Body of pancreas (tissue), 4 donors: ENCODE measurements around the gene NUP62. TPM values are rescaled to one million over a fixed set of nuclear protein-coding genes. Genes with fewer than 3 reads are reported as not detected.
A peak's percentile ranks its signal among the peaks of the same experiment; 100 is the strongest.

Experiments used
- ATAC-seq: fragments of 150-250 bp; one replicate; pipeline ENCODE4 v1.9.1; 2016
- DNase-seq, 4 donors: peaks; one replicate each; pipeline ENCODE4 v3.0.0-alpha.2; 2019
- H3K27ac ChIP-seq, 4 donors: fragments of 200-600 bp; sonication (generic); 1 replicate in 3 of 4; 2 replicates in 1 of 4; pipeline versions ENCODE4 v1.5.1 to v1.6.1; 2016 to 2019; ENCODE audit warnings: mild to moderate bottlenecking in 1 of 4, mixed read lengths in 1 of 4, moderate library complexity in 1 of 4
- H3K27me3 ChIP-seq, 2 donors: fragments of 200-600 bp; sonication (generic); one replicate each; pipeline ENCODE4 v1.6.0; 2016; ENCODE audit warnings: mild to moderate bottlenecking in 1 of 2
- H3K36me3 ChIP-seq, 2 donors: fragments of 200-600 bp; sonication (generic); replicated peaks in 1 of 2; 2 replicates each; pipeline ENCODE4 v1.5.1; 2016; ENCODE audit warnings: low read depth in 2 of 2; ENCODE audit not compliant: insufficient read depth in 1 of 2
- H3K4me1 ChIP-seq: fragments of 200-600 bp; sonication (generic); one replicate; pipeline ENCODE4 v1.6.0; 2016
- H3K4me3 ChIP-seq, 2 donors: fragments of 200-600 bp; sonication (generic); 1 replicate in 1 of 2; 2 replicates in 1 of 2; pipeline ENCODE4 v1.5.1; 2016 to 2019
- H3K9me3 ChIP-seq, 3 donors: fragments of 200-600 bp; sonication (generic); 1 replicate in 2 of 3; 2 replicates in 1 of 3; pipeline ENCODE4 v1.5.1; 2016
- POLR2A ChIP-seq, 3 donors: fragments of 450-650 bp; IDR thresholded peaks; one replicate each; pipeline ENCODE4 v1.6.1; 2016; ENCODE audit warnings: antibody characterized with exemption in 3 of 3, mild to moderate bottlenecking in 2 of 3
- WGBS, 2 donors: methylation state at CpG; one replicate each; pipeline ENCODE4 v1.1.5; 2017; 5-methylcytosine and 5-hydroxymethylcytosine counted together
- intact Hi-C: fragments of 100-400 bp; cut with DNase I; formaldehyde crosslinking; loops from one replicate; pipeline ENCODE4 v1.15.1; 2023
- total RNA-seq, 2 donors: library from RNA; depleted of rRNA; stranded (reverse); fragments of >200 nt; gene quantifications; one replicate each; pipeline ENCODE4 v1.1.0, GENCODE V29; 2016
- TF ChIP-seq, protein P1 (sequence below), 7 experiments: fragments of 450-650 bp in 4 of 7; fragments of 200-600 bp in 3 of 7; sonication (generic) in 3 of 7; IDR thresholded peaks; one replicate each; pipeline ENCODE4 v1.5.1; 2016 to 2019; ENCODE audit warnings: antibody characterized with exemption in 7 of 7

NUP62 gene
- total RNA-seq, 2 donors from 2014 or later: 17.9 to 21.8 TPM

GRCh38 chr19:49877020-49877878 is 52.1 kb downstream of the NUP62 start, which contains the start of the genes AKT1S1 and TBC1D17:
Gene AKT1S1, minus strand, starts transcription at chr19:49877355. Its CDS starts 4,060 bp downstream, at chr19:49873295.
Gene TBC1D17, plus strand, starts transcription at chr19:49877702. Its CDS starts 22 bp downstream, at chr19:49877724.
- intact Hi-C loops: no loop called here
- peak; percentile 99 to 100 (median 100) for DNase-seq
- Histone ChIP-seq H3K36me3 (peaks cover 9 to 20% of the 10 kb centered on the region in 2 donors), H3K4me3 (peak within 1 kb of the TSS; percentile 65 to 92), H3K9me3 (no peaks in the 10 kb centered on the region), H3K27me3 (no peaks in the 10 kb centered on the region), H3K27ac (peak within 1 kb of the TSS; percentile 96 to 99 (median 98)), H3K4me1 (peaks cover 27% of the 10 kb centered on the region)
- TF ChIP-seq, protein P1, sequence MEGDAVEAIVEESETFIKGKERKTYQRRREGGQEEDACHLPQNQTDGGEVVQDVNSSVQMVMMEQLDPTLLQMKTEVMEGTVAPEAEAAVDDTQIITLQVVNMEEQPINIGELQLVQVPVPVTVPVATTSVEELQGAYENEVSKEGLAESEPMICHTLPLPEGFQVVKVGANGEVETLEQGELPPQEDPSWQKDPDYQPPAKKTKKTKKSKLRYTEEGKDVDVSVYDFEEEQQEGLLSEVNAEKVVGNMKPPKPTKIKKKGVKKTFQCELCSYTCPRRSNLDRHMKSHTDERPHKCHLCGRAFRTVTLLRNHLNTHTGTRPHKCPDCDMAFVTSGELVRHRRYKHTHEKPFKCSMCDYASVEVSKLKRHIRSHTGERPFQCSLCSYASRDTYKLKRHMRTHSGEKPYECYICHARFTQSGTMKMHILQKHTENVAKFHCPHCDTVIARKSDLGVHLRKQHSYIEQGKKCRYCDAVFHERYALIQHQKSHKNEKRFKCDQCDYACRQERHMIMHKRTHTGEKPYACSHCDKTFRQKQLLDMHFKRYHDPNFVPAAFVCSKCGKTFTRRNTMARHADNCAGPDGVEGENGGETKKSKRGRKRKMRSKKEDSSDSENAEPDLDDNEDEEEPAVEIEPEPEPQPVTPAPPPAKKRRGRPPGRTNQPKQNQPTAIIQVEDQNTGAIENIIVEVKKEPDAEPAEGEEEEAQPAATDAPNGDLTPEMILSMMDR (IDR thresholded peaks at IDR 0.05): peak in 1 of 7 experiments; percentile 1
- peak; percentile 63 to 94 (median 87) for TF ChIP-seq POLR2A (IDR thresholded peaks at IDR 0.05)
- WGBS, 2 donors: 0 to 1% methylated on average over 34 to 61 of the region's 61 CpGs
- ATAC-seq: peak; percentile 80

DNA sequence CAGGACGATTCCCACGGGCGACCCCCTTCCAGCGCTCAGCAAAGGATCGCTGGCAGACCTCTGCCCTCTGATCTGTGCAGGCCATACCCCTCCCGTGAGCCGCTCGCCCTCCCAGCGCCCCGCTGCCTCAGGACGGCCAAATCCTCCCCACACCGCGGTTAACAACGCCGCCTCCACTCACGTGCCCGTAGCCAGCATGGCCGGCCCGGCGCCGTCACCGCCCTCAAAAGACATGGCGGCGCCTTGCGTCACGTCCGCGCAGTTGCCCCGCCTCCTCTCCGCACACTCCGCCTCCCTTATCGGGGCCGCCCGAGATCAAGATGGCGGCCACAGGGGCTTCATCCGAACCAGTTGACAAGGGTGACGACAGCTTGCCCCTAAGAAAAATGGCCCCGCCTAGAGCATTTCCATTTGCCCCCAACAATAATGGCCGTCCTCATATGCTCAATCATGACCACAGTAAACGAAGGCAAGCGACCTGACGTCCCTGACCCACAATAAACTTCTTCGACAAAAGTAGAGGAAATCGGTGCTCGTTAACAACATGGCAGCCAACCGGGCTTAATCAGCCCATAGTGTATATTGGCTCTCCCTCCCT is 52.8 kb downstream of the NUP62 start:
- Histone ChIP-seq H3K4me1 (peaks cover 27% of the 10 kb centered on the region), H3K27me3 (no peaks in the 10 kb centered on the region), H3K36me3 (peaks cover 9 to 14% of the 10 kb centered on the region in 2 donors), H3K27ac (peak overlapping the region; percentile 96 to 99 (median 98)), H3K9me3 (no peaks in the 10 kb centered on the region), H3K4me3 (peak overlapping the region; percentile 65 to 92)
- TF ChIP-seq, protein P1 (IDR thresholded peaks at IDR 0.05): peak in 1 of 7 experiments; percentile 8
- peak in 1 of 3 donors; percentile 29 for TF ChIP-seq POLR2A (IDR thresholded peaks at IDR 0.05)
- DNase-seq: peak; percentile 98 to 99 (median 98)
- intact Hi-C loops: no loop called here
- WGBS, 2 donors: 0% methylated on average over 17 to 46 of the region's 46 CpGs
- peak; percentile 74 for ATAC-seq

DNA sequence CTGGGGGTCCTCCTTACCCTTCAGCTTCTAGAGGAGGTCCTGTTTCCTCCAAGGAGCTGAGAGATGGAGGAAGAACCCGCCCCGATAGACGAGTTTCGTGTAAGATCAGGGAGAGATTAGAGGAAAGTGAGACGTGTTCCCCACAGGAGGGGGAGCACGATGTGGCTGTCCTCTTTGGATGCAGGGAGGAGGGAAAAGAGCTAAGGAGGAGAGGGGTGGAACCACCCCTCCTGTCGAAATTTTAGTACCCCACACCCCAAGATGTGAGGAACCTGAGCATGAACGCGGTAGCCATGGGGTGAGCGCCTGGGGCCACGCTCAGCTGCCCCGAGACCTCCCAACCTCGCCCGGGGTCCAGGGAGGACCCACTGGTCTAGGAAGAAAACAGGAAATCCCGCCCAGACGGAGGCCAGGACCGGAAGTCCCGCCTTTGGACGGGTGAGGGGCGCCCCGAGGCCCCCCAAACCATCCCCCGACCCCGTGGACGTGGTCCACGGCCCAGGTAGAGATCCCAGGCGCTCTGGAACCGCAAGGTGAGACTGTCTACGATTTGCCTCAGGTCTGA is 53.4 kb downstream of the NUP62 start:
- peaks cover 9% of the 10 kb centered on the region in 2 donors for H3K36me3 ChIP-seq
- H3K27me3 ChIP-seq: no peaks in the 10 kb centered on the region
- peaks cover 28% of the 10 kb centered on the region for H3K4me1 ChIP-seq
- no peak for TF ChIP-seq POLR2A (IDR thresholded peaks at IDR 0.05)
- TF ChIP-seq, protein P1 (IDR thresholded peaks at IDR 0.05): no peak
- ATAC-seq (no peak), DNase-seq (peak in 2 of 4 donors; percentile 48 to 52)
- peak overlapping the region; percentile 96 to 99 (median 98) for H3K27ac ChIP-seq
- H3K4me3 ChIP-seq: peak overlapping the region; percentile 65 to 92
- H3K9me3 ChIP-seq: no peaks in the 10 kb centered on the region
- intact Hi-C loops: no loop called here
- WGBS, 2 donors: 0 to 1% methylated on average over 13 to 28 of the region's 28 CpGs

DNA sequence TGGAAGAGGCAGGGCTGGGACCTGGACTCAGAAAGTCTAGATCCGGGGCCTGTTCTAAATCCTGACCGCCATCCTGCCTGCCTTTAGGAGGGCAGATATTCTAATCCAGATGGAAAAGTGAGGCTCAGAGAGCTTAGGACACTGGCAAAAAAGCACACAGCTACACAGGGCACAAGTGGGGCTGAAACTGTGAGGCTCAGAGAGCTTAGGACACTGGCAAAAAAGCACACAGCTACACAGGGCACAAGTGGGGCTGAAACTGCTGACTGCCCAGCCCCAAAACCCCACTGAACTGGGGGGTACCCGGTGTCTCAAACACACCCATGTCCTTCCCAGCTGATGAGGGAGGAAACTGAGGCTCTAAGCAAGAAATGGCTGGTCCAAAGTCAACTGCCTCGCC is 54.1 kb downstream of the NUP62 start:
- Histone ChIP-seq H3K27me3 (no peaks in the 10 kb centered on the region), H3K36me3 (peaks cover 1 to 2% of the 10 kb centered on the region in 2 donors), H3K4me1 (peaks cover 36% of the 10 kb centered on the region), H3K27ac (peak overlapping the region in 1 of 4 donors; percentile 99), H3K9me3 (no peaks in the 10 kb centered on the region), H3K4me3 (no peak overlapping the region)
- ATAC-seq (no peak), DNase-seq (no peak)
- no peak for TF ChIP-seq POLR2A (IDR thresholded peaks at IDR 0.05)
- TF ChIP-seq, protein P1 (IDR thresholded peaks at IDR 0.05): no peak
- intact Hi-C loops: no loop called here
- 72 to 81% methylated on average over 4 of the region's 4 CpGs for WGBS, 2 donors
